Stimulated activated CD4-positive, alpha-beta T cell treated with anti-CD3 and anti-CD28 coated beads, Interleukin-1b, Interleukin-23, amount 100 ng/mL, for 48 hours (primary cell): ENCODE results near the gene METTL1.
"Not testable (repeated sequence)": the region's sequence is repeated elsewhere in the genome, so short reads cannot be mapped to it uniquely, and the experiment has no call there.

ENCODE experiments used
- DNase-seq: peaks from one replicate; pipeline ENCODE4 v3.0.0-alpha.2; 2020

METTL1 gene

GRCh38 chr12:57721846-57722608 lies 49.9 kb downstream of the METTL1 start:
- not testable (repeated sequence) for DNase-seq

- no peak for DNase-seq
Observed at GRCh38 chr12:57720606-57721595, 51.0 kb downstream of the METTL1 start.

- no peak for DNase-seq
Observed at GRCh38 chr12:57719777-57720605, 51.9 kb downstream of the METTL1 start.

GRCh38 chr12:57718641-57719528 lies 53.0 kb downstream of the METTL1 start:
- no peak for DNase-seq
